MV-4-11 (cell line): Measurements from ENCODE around the gene COLEC12.

Experiments used
- DNase-seq: peaks from one replicate; lab custom pipeline; 2025; lab: John Stamatoyannopoulos, UW

Gene COLEC12

GRCh38 chr18:446941-447560 lies 53.5 kb downstream of the COLEC12 start:
- no peak for DNase-seq

GRCh38 chr18:445055-445454 lies 55.4 kb downstream of the COLEC12 start:
- no peak for DNase-seq

GRCh38 chr18:438571-438970 lies 61.9 kb downstream of the COLEC12 start:
- no peak for DNase-seq

GRCh38 chr18:435940-436339 lies 64.6 kb downstream of the COLEC12 start:
- no peak for DNase-seq

GRCh38 chr18:434410-434809 lies 66.1 kb downstream of the COLEC12 start:
- DNase-seq = peak; percentile 28

- no peak for DNase-seq
Observed at GRCh38 chr18:433960-434359, 66.5 kb downstream of the COLEC12 start.

GRCh38 chr18:433298-433697 lies 67.2 kb downstream of the COLEC12 start:
- DNase-seq = no peak

GRCh38 chr18:432791-433190 lies 67.7 kb downstream of the COLEC12 start:
- no peak for DNase-seq

GRCh38 chr18:429030-429429 lies 71.5 kb downstream of the COLEC12 start:
- DNase-seq = no peak

GRCh38 chr18:427005-427404 lies 73.5 kb downstream of the COLEC12 start:
- no peak for DNase-seq

GRCh38 chr18:425106-425745 lies 75.3 kb downstream of the COLEC12 start:
- no peak for DNase-seq

- no peak for DNase-seq
Observed at GRCh38 chr18:424668-425067, 75.8 kb downstream of the COLEC12 start.

GRCh38 chr18:424071-424661 lies 76.3 kb downstream of the COLEC12 start:
- DNase-seq = no peak

GRCh38 chr18:422966-423365 lies 77.5 kb downstream of the COLEC12 start:
- DNase-seq = no peak

GRCh38 chr18:421247-422155 lies 79.0 kb downstream of the COLEC12 start:
- no peak for DNase-seq

- DNase-seq = no peak
Observed at GRCh38 chr18:420661-421246, 79.7 kb downstream of the COLEC12 start.

GRCh38 chr18:419541-420175 lies 80.8 kb downstream of the COLEC12 start:
- no peak for DNase-seq

GRCh38 chr18:417495-417894 lies 83.0 kb downstream of the COLEC12 start:
- no peak for DNase-seq

GRCh38 chr18:416930-417329 lies 83.6 kb downstream of the COLEC12 start:
- DNase-seq = peak; percentile 18

GRCh38 chr18:415617-416612 lies 84.6 kb downstream of the COLEC12 start:
- DNase-seq = peak; percentile 37
